ENCODE results near the gene RAC2.

RAC2 gene

GRCh38 chr22:37186997-37187522, 57.0 kb downstream of the RAC2 start:
- TF ChIP-seq, protein P1, sequence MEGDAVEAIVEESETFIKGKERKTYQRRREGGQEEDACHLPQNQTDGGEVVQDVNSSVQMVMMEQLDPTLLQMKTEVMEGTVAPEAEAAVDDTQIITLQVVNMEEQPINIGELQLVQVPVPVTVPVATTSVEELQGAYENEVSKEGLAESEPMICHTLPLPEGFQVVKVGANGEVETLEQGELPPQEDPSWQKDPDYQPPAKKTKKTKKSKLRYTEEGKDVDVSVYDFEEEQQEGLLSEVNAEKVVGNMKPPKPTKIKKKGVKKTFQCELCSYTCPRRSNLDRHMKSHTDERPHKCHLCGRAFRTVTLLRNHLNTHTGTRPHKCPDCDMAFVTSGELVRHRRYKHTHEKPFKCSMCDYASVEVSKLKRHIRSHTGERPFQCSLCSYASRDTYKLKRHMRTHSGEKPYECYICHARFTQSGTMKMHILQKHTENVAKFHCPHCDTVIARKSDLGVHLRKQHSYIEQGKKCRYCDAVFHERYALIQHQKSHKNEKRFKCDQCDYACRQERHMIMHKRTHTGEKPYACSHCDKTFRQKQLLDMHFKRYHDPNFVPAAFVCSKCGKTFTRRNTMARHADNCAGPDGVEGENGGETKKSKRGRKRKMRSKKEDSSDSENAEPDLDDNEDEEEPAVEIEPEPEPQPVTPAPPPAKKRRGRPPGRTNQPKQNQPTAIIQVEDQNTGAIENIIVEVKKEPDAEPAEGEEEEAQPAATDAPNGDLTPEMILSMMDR (IDR thresholded peaks at IDR 0.05; ENCODE audit: low read depth, low read length): no peak
- peak overlapping the region; percentile 68 for H3K4me3 ChIP-seq (ENCODE audit: low read depth, low read length)

- no peak overlapping the region for H3K4me3 ChIP-seq (ENCODE audit: low read depth, low read length)
- TF ChIP-seq, protein P1 (IDR thresholded peaks at IDR 0.05; ENCODE audit: low read depth, low read length): no peak
Observed at GRCh38 chr22:37186228-37186996, 57.7 kb downstream of the RAC2 start.

GRCh38 chr22:37185646-37186227, 58.3 kb downstream of the RAC2 start:
- TF ChIP-seq, protein P1 (IDR thresholded peaks at IDR 0.05; ENCODE audit: low read depth, low read length): no peak
- H3K4me3 ChIP-seq (ENCODE audit: low read depth, low read length): no peak overlapping the region

DNA sequence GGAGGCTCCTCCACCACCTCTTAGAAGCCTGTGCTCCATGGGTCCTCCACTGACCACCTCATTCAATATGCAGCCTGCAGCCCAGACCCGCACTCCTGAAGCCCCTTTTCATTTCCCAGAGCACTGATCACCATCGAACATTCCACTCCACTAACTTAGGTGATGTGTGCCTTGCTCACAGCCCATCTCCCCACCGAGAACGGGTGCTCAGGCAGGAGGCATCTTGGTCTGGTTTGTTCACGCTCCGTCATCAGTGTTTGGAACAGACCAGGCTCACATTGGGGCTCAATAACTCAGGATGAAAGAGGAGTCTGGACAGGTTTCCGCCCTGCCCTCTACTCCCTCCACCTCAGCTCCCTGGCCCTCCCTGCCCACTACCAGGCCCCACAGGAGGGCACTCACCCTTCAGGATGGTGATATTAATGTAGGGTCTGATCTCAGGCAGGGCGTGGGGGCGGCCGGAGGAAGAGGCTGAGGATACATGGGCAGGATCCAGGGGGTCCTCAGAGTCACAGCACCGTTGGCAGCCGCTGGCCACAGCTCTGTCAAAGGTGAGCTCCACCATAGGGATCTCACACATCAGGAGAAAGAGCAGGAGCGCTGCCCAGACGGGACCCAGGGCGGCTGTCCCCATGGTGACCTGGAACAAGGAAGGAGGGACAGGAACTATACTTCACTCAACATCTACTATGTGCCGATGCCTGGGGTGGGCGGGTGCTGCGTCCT, 59.1 kb downstream of the RAC2 start:
- no peak overlapping the region for H3K4me3 ChIP-seq (ENCODE audit: low read depth, low read length)
- TF ChIP-seq, protein P1 (IDR thresholded peaks at IDR 0.05; ENCODE audit: low read depth, low read length): no peak

DNA sequence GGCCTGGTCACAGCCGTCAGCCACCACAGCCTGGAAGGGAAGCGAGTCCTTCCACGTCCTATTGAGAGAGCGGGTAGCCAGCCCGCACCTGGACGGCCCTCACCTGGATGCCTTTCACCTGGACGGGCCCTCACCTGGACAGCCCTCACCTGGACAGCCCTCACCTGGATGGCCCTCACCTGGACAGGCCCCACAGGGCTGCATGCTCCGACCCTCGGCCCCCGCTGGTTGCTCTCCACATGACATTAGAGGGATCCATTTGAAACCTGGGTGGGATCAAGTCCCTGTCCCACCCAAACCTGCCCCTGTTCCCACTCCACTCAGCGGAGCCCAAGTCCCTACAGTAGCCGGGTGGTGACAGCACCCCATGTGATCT, 59.7 kb downstream of the RAC2 start:
- no peak overlapping the region for H3K4me3 ChIP-seq (ENCODE audit: low read depth, low read length)
- TF ChIP-seq, protein P1 (IDR thresholded peaks at IDR 0.05; ENCODE audit: low read depth, low read length): no peak

GRCh38 chr22:37183432-37184379, 60.4 kb downstream of the RAC2 start:
- H3K4me3 ChIP-seq (ENCODE audit: low read depth, low read length): no peak overlapping the region

More at GRCh38 chr22:37183432-37184379, 60.4 kb downstream of the RAC2 start:
- TF ChIP-seq, protein P1 (IDR thresholded peaks at IDR 0.05; ENCODE audit: low read depth, low read length): no peak
